ENCODE results near the gene WIPF1.
A peak's percentile ranks its signal among the peaks of the same experiment; 100 is the strongest.

WIPF1 gene

DNA sequence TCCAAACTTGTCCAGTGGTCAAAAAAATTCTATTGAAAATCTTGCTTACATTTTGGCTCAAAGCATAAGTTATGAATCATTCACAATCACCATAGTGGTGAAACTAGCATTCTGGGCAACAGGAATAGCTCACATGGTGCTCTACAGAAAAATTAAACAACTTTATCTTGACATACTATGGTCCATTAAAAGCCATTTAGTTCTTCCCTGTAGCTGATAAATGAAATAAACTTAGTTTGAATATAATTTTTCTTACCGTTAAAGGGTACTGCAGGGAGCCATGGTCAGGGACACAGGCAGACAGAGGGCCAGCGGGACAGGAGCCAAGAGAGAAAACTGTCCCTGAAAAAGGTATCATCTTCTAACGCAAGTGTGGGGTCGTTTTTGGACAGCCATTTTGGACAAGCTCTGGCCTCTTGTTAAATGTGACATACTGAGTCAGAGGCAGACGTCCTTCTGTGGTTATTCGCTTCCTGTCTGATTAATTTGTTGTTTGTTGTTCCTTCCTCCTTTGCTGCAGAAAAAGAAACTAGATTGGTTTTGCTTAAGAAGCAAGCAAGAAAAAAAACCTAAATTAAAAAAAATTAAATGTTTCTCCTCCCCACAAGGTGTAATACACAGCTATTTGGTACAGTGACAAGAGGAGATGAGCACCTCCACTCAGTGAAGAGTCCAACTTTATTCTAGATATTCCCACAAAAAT, at the start of gene WIPF1:
WIPF1 (minus strand) TSS at position 460 of the 703 bp plus-strand sequence. CDS start 12,231 bp downstream, outside the sequence.
- DNase-seq (ENCODE audit: low spot score), result peak; percentile 61
- TF ChIP-seq CTCF (IDR thresholded peaks at IDR 0.05; ENCODE audit: extremely low read depth, missing control alignments), result no peak

DNA sequence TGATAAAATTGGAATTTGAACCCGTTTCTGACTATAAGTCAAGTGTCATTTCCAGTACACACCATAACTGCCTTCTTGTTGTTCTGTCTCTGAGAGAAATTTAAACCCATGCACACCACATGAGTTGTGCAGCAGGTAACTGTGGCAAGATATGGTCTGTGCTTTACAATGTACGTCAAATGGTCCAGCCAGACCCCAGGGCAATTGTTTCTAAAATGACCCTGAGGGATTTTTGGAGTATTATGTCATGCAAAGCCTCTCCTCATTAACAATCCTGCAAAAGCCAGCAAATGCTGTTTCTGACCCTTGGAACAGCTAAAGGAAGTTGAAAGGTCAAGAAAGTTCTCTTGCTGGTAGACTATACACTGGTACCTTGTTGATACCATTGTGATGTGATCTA, 47.7 kb upstream of the WIPF1 start:
- TF ChIP-seq CTCF (IDR thresholded peaks at IDR 0.05; ENCODE audit: extremely low read depth, missing control alignments), result no peak
- DNase-seq (ENCODE audit: low spot score), result no peak

GRCh38 chr2:174644406-174644805, 46.8 kb upstream of the WIPF1 start:
- no peak for TF ChIP-seq CTCF (IDR thresholded peaks at IDR 0.05; ENCODE audit: extremely low read depth, missing control alignments)
- no peak for DNase-seq (ENCODE audit: low spot score)

DNA sequence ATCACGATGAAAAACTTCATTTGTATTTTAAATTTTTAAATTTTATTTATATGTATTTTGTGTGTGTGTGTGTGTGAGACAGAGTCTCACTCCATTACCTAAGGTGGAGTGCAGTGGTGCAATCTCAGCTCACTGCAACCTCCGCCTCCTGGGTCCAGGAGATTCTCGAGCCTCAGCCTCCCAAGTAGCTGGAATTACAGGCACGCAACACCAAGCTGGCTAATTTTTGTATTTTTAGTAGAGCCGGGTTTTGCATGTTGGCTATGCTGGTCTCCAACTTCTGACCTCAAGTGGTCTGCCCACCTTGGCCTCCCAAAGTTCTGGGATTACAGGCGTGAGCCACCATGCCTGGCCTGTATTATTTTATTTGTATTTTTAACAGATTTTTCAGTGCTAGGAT, 45.8 kb upstream of the WIPF1 start:
- no peak for TF ChIP-seq CTCF (IDR thresholded peaks at IDR 0.05; ENCODE audit: extremely low read depth, missing control alignments)
- no peak for DNase-seq (ENCODE audit: low spot score)

GRCh38 chr2:174641168-174641567, 43.6 kb upstream of the WIPF1 start:
- no peak for DNase-seq (ENCODE audit: low spot score)

GRCh38 chr2:174636987-174637386, 39.4 kb upstream of the WIPF1 start:
- DNase-seq (ENCODE audit: low spot score), result no peak

More at GRCh38 chr2:174641168-174641567, 43.6 kb upstream of the WIPF1 start:
- TF ChIP-seq CTCF (IDR thresholded peaks at IDR 0.05; ENCODE audit: extremely low read depth, missing control alignments), result no peak

More at GRCh38 chr2:174636987-174637386, 39.4 kb upstream of the WIPF1 start:
- no peak for TF ChIP-seq CTCF (IDR thresholded peaks at IDR 0.05; ENCODE audit: extremely low read depth, missing control alignments)

Measured in GM20000 (cell line).